Measurements from ENCODE around the gene ACOT12. TPM values are rescaled to one million over a fixed set of nuclear protein-coding genes. Genes with fewer than 3 reads are reported as not detected.

Gene ACOT12
- total RNA-seq (2021) = not detected in 2 replicates
- long read RNA-seq, partial matches to known transcripts = 0 of 1 reads
- long read RNA-seq, other reads (novel, unspliced or antisense) = 1 of 1 reads

- Histone ChIP-seq H3K9ac (ENCODE audit: extremely low read depth, insufficient read length, low read length) (peak within 1 kb of the TSS; percentile 38), H3K79me2 (ENCODE audit: insufficient read depth, low read length) (no peaks in the 10 kb centered on the region), H3K14ac (ENCODE audit: insufficient read depth, low read length) (peak within 1 kb of the TSS; percentile 63), H3K18ac (ENCODE audit: insufficient read length, low read depth, low read length) (no peak within 1 kb of the TSS), H3K4me2 (ENCODE audit: insufficient read depth, insufficient read length, low read length) (peak within 1 kb of the TSS; percentile 89), H2BK5ac (ENCODE audit: insufficient read length, low read length) (no peak within 1 kb of the TSS), H3K4ac (ENCODE audit: low read depth, low read length) (no peak within 1 kb of the TSS), H2BK120ac (ENCODE audit: low read depth, low read length, poor library complexity, severe bottlenecking) (no peak within 1 kb of the TSS), H2AFZ (ENCODE audit: low read length) (peak within 1 kb of the TSS; percentile 34), H3K27ac (ENCODE audit: insufficient read length, low read depth, low read length) (no peak within 1 kb of the TSS), H2BK20ac (ENCODE audit: low read depth, low read length, poor library complexity, severe bottlenecking) (no peak within 1 kb of the TSS), H3K23ac (ENCODE audit: insufficient read length, low read depth, low read length) (no peak within 1 kb of the TSS), H2BK12ac (ENCODE audit: insufficient read length, low read depth, low read length) (no peak within 1 kb of the TSS), H3K27me3 (ENCODE audit: insufficient read depth, low read length) (no peaks in the 10 kb centered on the region), H4K91ac (ENCODE audit: insufficient read length, low read depth, low read length) (no peak within 1 kb of the TSS), H2AK5ac (ENCODE audit: insufficient read length, low read length) (no peak within 1 kb of the TSS), H3K79me1 (ENCODE audit: insufficient read depth, low read depth, low read length, poor library complexity, severe bottlenecking) (no peaks in the 10 kb centered on the region), H3K23me2 (ENCODE audit: insufficient read length, low read depth, low read length, poor library complexity, severe bottlenecking) (peaks cover 3% of the 10 kb centered on the region), H3K56ac (ENCODE audit: insufficient read length, low read depth, low read length) (no peak within 1 kb of the TSS), H3K9me3 (ENCODE audit: control insufficient read depth, low read depth, low read length) (no peaks in the 10 kb centered on the region), H3K4me1 (ENCODE audit: insufficient read depth, low read length) (no peaks in the 10 kb centered on the region), H2BK15ac (ENCODE audit: low read depth, low read length) (no peak within 1 kb of the TSS), H4K5ac (ENCODE audit: insufficient read length, low read depth, low read length) (no peak within 1 kb of the TSS), H3T11ph (ENCODE audit: low read length) (no peak within 1 kb of the TSS), H4K8ac (replicated peaks; ENCODE audit: insufficient read length, low read depth, low read length) (no peak within 1 kb of the TSS), H4K20me1 (ENCODE audit: control insufficient read depth, insufficient read depth, insufficient read length) (no peaks in the 10 kb centered on the region)
- Mint-ChIP-seq H3K4me3 (peak within 1 kb of the TSS; percentile 71 to 90), H3K36me3 (ENCODE audit: insufficient read depth in 1 of 3, low read depth in 3 of 3) (no peaks in the 10 kb centered on the region; a peak in 2 of 7 replicates), H3K27ac (no peak within 1 kb of the TSS), H3K27me3 (ENCODE audit: low read depth) (peaks cover 41% of the 10 kb centered on the region), H3K4me1 (0 out of 4 replicates have a peak, but pooled peaks cover 0 to 4% of the 10 kb centered on the region in 2 experiments), H3K9me3 (peaks cover 0 to 3% of the 10 kb centered on the region in 2 experiments; a peak in 3 of 5 replicates)
- no peak for TF ChIP-seq CTCF (conservative IDR thresholded peaks at IDR 0.05)
- no CpG with 5 or more reads among the region's 77 CpGs for WGBS (ENCODE audit: extremely low coverage, insufficient read length, low lambda C conversion rate)
- DNase-seq = peak; percentile 57
These were observed at the start of gene ACOT12 for GRCh38 chr5:81393783-81394718. Gene ACOT12, minus strand, starts transcription at chr5:81394134. Its CDS starts 20 bp downstream, at chr5:81394114.

All from H9 (cell line).